Activated naive CD4-positive, alpha-beta T cell (primary cell): ENCODE data around the gene AFF3.
"Not testable (repeated sequence)": the region's sequence is repeated elsewhere in the genome, so short reads cannot be mapped to it uniquely, and the experiment has no call there.

Source experiments
- DNase-seq, 4 experiments: peaks; one replicate each; lab custom pipeline; 2025; lab: John Stamatoyannopoulos, UW

AFF3 gene, protein sequence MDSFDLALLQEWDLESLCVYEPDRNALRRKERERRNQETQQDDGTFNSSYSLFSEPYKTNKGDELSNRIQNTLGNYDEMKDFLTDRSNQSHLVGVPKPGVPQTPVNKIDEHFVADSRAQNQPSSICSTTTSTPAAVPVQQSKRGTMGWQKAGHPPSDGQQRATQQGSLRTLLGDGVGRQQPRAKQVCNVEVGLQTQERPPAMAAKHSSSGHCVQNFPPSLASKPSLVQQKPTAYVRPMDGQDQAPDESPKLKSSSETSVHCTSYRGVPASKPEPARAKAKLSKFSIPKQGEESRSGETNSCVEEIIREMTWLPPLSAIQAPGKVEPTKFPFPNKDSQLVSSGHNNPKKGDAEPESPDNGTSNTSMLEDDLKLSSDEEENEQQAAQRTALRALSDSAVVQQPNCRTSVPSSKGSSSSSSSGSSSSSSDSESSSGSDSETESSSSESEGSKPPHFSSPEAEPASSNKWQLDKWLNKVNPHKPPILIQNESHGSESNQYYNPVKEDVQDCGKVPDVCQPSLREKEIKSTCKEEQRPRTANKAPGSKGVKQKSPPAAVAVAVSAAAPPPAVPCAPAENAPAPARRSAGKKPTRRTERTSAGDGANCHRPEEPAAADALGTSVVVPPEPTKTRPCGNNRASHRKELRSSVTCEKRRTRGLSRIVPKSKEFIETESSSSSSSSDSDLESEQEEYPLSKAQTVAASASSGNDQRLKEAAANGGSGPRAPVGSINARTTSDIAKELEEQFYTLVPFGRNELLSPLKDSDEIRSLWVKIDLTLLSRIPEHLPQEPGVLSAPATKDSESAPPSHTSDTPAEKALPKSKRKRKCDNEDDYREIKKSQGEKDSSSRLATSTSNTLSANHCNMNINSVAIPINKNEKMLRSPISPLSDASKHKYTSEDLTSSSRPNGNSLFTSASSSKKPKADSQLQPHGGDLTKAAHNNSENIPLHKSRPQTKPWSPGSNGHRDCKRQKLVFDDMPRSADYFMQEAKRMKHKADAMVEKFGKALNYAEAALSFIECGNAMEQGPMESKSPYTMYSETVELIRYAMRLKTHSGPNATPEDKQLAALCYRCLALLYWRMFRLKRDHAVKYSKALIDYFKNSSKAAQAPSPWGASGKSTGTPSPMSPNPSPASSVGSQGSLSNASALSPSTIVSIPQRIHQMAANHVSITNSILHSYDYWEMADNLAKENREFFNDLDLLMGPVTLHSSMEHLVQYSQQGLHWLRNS (N-terminal part only)

DNA sequence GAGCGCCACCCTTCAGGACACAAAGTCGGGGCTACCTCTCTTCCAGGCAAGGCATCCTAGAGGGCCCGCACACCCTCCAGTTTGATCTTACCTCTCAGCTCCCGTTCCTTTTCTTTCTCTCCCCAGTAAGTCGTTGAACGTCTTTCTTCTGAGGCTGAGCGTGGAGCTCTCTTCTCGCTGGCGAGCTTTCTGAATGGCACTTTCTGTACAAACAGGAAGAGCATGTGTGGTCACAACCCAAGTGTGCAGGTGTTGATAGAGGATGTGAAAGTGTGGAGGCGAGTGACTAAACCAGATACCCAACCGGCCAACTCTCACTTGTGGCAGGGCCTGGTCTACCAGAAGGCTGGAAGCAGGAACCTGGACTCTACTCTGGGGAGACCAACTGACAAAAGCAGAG, at the start of gene AFF3:
AFF3 (minus strand) TSS at position 198 of the 400 bp plus-strand sequence. CDS start 38,136 bp downstream, outside the sequence.
- DNase-seq, result peak in 2 of 4 experiments; percentile 13 to 16

DNA sequence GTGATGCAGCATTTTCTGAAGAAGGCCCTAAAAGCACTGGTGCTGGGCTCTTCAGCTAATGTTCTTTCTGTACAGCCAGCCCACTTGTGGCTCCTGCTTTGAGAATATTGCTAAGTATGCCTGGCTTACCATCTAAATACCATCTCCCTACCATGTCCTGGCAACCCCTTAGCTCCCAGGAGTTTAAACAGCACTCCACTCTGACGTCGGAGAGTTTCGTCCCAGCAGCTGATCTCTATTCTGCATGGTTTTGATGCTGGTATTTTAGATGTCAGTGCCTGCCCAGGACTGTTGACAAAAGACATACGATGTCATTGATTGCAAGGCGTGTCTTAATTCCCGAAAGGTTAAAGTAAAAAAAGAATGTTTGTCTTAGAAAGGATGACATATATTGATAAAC, 47.0 kb upstream of the AFF3 start:
- DNase-seq, result no peak

DNA sequence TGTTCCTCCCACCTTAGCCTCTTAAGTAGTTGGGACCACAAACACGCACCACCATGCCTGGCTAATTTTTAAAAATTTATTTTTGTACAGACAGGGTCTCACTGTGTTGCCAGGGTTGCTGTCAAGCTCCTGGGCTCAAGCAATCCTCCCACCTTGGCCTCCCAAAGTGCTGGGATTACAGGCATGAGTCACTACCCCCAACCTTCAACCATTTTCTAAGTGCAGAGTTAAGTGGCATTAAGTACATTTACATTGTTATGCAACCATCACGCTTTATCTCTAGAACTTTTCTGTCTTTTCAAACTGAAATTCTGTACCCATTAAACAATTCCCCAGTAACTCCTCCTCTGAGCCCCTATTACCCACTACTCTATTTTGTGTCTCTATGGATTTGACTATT, 45.9 kb upstream of the AFF3 start:
- DNase-seq, result no peak

DNA sequence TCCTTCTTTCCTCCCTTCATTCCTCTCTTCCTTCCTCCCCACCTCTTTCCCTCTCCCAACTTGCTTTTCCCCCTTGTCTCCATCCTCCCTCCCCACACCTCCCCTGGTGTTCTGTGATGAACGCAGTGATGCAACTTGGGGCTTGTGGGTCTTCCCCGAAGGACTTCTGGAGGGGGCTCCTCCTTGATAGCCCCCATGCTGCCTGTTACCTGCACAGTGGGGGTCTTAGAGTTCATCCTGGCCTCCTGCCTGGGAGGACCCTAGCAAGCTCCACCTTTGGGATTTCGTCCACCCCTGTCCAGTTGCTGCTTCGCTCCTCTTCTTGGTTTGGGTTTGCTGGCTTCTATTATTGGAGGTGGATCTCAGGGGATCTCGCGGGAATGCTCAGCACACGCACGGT, 43.7 kb upstream of the AFF3 start:
- no peak for DNase-seq

DNA sequence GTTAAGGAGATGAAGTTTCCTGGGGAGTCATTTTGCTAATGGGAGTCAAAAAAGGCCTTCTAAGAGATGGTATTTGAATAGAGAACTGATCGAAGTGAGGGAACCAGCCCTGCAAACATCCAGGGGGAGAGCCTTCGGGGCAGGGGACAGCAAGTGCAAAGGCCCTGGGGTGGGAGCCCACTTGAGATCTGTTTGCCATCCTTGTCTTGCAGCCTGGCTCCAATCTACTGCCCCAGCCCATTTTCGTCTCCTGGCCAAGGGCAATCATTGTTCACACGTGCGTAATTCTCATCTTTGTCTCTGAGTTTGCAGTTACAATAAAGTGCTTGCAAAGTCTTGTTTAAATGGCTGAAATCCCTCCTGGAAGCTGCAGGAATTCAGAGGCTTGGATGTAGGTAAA, 43.1 kb upstream of the AFF3 start:
- DNase-seq, result no peak

DNA sequence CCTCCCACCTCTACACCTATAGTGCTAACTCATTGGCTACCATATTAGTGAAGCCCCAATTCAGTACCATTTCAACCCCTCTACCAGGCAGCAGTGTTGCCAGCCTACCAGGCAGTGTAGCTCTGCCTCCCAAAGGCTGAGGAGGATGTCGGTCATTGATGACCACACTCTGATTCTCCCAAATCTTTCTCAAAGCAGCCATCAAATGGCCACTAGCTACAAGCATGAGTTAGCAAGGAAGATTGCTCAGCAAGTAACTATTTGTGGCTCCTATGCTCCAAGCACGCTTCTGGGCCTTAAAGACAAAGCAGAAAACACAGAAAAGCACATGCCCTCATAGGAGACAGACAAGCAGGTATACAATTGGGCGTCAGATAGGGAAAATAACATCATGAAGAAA, 42.7 kb upstream of the AFF3 start:
- no peak for DNase-seq

DNA sequence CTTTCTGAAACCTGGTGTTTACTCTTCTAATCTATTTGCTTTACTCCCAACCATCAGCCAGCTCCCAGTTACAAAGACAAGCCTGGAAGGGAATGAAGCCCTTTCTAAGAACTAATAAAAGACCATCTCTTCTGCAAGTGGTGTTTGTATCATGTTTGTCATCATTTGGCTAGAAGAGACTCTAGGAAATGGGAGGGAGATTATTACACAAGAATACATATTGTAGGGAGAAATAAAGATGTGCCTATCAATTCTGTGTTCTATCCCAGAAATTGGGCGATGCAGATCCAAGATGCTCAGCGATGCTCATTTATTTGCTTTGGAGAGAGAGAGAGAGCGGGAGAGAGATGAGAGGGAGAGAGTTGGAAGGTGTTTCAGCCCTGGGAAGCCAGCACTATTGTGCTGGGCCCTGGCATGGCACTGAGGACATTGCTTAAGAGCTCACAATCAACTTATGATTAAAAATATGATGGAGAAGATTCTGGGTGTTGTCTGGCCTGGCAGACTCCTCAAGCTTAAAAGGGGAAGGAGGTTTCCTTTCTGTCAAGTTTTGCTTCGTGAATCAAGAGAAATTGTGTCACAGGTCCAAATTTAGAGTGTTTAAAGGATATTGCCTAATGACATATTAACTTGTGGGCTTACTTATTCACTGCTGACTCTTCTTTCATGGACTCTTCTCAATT, 41.8 kb upstream of the AFF3 start:
- DNase-seq, result no peak

DNA sequence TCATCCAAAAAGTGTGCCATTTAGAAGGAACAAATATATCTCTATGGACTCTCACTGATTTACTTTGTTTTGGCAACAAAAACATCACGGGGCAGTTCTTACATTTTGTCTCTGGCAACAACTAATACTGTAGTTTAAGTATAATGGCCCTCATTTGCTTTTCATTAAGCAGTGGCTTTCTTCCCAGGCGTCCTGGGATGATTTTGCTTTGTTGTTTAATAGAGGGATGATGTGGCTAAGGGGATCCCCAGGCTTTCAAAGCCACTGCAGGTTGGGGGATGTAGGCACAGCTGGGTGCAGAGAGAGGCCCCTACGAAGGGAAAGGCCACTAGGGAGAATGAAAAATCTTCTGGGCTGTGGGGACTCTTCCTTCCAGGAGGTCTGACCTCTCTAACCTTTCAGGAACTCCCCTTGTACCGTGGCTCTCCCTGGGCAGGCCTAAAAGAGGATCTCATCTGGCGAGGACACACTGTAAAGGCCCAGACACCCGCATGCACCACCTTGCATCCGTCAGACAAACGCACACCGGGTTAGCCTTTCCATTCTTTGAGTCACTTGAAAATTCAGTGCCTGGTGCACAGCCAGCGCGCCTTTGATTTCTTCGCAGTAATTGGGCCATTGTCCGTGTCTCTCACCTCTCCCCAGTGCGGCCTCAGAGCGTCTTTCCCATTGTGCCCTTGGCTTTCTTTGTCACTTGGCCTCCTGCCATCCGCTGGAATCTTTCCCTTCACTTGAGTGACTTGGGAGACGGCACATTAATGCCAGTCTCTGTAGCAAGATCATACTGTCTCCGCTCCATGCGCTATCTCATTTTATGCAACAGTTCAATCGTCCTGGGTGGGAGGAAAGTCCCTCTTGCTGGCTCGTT, 40.3 kb upstream of the AFF3 start:
- DNase-seq, result no peak

DNA sequence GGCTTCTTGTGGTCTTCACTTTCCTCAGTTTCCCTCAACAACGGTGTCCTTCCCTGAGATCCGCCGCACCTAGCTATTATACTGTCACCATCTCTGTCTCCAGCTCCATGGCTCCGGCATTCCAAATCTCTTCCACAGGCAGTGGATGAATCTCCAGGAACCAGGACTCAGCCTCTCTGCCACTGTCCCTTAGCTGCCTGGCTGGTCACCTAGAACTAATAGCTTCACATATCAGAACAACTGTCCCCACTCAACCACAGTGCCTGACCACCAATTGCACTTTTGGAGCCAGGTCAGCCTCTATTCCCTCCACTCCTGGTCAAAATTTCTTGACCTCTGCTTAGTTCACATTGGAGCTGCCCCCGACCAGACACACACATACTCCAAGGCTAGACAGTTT, 38.1 kb upstream of the AFF3 start:
- no peak for DNase-seq

DNA sequence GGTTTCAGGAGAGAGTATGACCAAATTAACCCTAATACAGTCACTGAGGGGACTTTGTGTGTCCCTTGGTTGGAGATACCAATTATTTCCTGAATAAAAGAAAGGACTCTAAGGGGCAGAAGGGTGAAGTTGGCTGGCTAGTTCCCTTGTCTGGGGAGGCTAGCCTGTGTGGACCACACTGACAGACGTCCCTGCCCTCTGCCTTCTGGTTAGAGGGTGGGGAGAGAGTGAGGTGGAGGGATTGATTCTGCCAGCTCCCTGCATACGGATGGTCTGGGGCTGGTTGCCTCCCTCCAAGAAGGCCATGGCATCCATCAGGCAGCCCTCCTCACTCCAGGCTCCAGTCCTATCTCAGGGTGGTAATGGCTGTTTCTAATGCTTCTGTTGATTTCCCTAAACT, 37.4 kb upstream of the AFF3 start:
- no peak for DNase-seq

DNA sequence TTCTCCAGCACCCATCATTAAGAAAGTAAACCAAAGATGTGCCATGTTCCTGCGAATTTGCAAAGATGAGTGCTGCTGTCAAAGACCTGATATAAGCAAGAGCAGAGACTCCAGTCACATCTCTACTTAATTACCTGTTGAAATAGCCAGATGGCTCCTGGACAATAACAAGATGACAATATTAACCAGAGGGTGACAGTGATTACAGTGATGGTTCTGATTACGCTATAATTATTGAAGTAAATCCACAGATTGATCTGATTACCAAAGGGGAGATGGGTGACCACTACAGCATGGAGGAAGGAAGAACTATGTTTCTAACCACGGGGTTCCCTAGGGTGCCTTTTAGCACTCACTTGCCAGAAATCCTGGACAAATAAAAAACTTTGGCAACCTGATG, 36.5 kb upstream of the AFF3 start:
- DNase-seq, result no peak

DNA sequence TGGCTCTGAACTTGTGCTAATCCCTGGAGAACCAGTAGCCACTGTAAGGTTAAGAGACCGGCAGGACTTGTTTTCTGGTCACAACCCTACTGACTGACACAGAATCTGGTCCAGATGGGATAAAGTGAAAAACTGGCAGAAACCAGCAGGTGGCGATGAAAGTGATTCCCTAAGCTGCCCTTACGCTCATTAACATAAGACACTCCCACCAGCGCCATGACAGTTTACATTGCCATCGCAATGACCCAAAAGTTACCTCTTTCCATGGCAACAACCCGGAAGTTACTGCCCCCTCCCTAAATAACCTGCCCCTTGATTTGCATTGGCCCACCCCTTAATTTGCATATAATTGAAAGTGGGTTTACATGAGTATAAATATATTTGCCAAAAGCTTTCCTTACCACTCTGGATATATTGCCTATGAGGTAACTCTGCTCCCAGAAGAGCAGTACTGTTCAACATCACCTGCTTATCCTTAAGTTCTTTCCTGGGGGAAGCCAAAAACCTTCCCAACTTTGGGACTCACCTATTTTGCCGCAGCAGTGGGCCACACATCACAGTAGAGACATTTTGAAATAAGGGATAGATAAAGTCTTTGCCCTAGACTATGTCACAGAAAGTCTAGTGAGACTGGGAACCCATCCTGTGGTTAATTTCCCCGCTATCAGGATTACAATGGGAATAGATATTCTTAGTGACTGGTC, 35.8 kb upstream of the AFF3 start:
- no peak for DNase-seq

DNA sequence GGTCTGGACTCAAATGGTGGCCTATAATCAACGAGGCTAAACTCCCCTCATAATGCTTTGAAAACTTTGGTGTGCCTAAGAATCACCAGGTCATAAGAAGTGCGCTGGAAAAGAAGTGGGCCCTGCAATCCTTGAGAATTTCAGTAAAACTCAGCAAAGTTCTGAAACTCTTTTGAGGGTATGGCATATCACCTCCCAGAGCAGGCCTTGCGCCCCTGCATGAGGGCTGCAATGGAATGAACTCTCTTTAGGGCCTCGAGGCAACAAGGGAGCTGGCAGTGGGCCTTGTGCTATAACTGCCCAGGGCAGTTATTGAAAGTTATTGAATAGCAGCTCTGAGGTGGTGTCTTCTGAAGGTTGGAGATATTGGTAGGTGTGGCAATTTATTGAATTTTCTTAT, 34.5 kb upstream of the AFF3 start:
- DNase-seq, result no peak

DNA sequence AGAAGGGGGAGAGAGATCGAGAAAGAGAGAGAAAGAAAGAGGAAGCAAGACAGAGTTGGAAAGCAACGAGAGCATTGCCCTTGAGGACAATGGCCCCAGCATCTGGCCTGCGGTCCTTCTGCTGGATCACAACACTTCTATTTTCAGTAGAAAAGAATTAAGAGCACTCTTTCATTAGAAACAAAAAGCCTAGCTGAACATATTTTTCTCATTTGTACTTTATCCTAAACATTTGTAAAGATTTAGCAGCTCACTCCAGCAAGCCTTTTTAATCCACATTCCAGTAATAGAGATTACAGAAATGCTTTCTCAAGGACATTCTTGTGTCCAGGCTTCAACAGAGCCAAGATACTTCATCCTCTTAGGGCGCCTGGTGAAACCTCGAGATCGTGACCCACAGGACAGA, 31.6 kb upstream of the AFF3 start:
- DNase-seq, result no peak

DNA sequence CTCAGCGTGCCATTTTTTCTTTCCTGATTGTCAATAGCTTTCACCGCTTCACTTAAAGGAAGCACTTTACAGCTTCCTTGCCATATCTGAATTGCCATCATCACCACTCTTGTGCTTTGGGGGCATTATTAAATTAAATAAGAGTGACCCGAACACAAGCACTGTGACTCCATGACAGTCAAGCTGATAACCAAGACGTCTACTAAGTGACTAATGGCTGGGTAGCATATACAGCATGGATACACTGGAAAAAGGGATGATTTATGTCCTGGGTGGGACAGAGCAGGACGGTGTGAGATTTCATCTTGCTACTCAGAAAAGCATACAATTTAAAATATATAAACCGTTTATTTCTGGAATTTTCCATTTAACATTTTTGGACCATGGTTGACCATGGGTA, 24.3 kb upstream of the AFF3 start:
- no peak for DNase-seq

DNA sequence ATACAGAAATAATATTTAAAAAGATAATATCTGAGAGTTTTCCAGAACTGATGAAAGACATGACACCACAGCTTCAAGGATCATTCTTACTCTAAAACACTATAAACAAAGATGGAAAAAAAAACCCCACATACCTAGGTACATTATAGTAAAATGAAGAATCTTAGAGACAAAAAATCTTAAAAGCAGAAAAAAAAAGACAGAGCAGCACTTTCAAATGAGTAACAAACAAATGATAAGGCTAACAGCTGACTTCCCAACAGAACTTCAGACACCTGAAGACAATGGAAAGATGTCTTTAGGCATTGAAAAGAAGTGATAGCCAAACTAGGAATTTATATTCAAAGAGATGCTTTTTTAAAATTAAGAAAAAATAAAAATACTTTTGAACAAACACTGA, 21.2 kb upstream of the AFF3 start:
- DNase-seq, result no peak

DNA sequence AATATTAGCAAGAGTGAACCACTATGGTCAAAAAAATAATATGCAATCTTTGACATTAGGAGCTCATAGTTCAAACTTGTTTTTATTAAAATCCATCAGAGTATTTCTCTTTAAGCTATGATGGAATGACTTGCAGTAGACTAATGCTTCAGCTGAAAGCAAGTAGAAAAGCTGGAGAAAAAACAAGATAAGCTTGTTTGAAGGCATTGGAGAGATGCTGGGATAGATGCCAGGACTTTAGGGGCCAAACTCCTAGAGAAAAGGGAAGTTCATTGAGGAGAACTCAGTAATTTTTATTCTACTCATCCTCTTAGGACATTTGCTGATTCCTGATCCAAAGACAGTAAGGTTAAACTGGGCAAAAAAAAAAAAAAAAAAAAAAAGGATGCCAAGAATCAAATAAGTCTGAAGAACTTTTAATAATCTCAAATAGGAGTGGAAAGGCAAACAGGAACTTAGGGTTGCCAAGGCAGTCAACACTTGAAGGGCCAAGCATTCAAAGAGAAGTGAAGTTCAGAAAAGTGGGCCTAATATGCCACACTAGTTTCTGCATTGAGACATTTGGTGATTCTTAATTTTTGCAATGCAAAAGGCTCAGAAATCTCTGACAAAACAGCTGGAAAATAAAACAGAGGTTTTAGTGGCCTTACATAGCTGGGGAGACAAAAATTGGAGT, 19.7 kb upstream of the AFF3 start:
- no peak for DNase-seq

DNA sequence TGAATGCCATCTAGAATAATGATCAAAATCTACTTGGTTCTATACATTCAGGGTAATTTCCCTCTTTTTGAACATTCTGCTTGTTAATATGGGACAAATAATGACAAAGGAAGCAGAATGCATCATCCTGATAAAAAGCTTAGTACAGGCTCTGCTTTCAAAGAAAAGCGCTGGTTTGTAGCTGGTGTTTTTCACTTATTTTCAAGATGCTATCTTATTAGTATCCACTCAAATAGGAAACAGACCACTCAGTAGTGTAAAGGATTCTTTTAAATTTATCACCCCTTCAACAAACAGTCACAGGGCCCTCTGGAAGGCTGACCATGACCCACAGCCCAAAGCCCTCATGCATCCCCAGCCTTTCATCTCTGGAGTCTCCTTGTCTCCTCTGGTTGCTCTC, 18.0 kb upstream of the AFF3 start:
- DNase-seq, result no peak

DNA sequence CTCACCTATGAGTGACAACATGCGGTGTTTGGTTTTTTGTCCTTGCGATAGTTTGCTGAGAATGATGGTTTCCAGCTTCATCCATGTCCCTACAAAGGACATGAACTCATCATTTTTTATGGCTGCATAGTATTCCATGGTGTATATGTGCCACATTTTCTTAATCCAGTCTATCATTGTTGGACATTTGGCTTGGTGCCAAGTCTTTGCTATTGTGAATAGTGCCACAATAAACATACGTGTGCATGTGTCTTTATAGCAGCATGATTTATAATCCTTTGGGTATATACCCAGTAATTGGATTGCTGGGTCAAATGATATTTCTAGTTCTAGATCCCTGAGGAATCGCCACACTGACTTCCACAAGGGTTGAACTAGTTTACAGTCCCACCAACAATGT, 9.4 kb upstream of the AFF3 start:
- DNase-seq, result not testable (repeated sequence)

DNA sequence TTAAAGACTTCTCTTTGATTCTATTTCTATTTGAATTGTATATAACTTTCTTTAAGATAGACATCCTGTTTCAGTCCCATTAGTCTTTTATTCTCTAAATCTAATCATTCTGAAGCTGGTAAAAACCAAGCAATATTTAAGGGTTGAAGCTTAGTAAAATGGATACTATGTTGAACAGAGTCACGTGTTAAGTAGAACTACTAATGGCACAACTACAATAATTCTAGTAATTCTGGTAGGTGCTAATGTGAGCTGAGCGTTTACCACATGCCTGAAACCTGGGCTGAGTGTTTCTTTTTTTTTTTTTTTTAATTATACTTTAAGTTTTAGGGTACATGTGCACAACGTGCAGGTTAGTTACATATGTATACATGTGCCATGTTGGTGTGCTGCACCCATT, 8.9 kb upstream of the AFF3 start:
- DNase-seq, result no peak
